GM21423 (cell line): ENCODE data around the gene SLC25A21.
"Not testable (repeated sequence)": the region's sequence is repeated elsewhere in the genome, so short reads cannot be mapped to it uniquely, and the experiment has no call there.

Experiments used
- ATAC-seq: cut with Tn5 transposase; IDR thresholded peaks from one replicate; pipeline ENCODE4 v1.9.1; 2021; ENCODE audit warnings: mild to moderate bottlenecking, moderate library complexity; ENCODE audit not compliant: unreplicated experiment

SLC25A21 gene

GRCh38 chr14:36726128-36726527 is 446.3 kb downstream of the SLC25A21 start:
- no peak for ATAC-seq

GRCh38 chr14:36724162-36724561 is 448.2 kb downstream of the SLC25A21 start:
- ATAC-seq: no peak

GRCh38 chr14:36723530-36723929 is 448.9 kb downstream of the SLC25A21 start:
- ATAC-seq: no peak

GRCh38 chr14:36721877-36722276 is 450.5 kb downstream of the SLC25A21 start:
- no peak for ATAC-seq

- ATAC-seq: no peak
Observed at GRCh38 chr14:36720657-36721056, 451.7 kb downstream of the SLC25A21 start.

- no peak for ATAC-seq
Observed at GRCh38 chr14:36719823-36720222, 452.6 kb downstream of the SLC25A21 start.

GRCh38 chr14:36718216-36718615 is 454.2 kb downstream of the SLC25A21 start:
- ATAC-seq: no peak

- no peak for ATAC-seq
Observed at GRCh38 chr14:36717363-36717762, 455.0 kb downstream of the SLC25A21 start.

GRCh38 chr14:36716614-36717184 is 455.7 kb downstream of the SLC25A21 start:
- no peak for ATAC-seq

GRCh38 chr14:36713960-36714703 is 458.3 kb downstream of the SLC25A21 start:
- no peak for ATAC-seq

GRCh38 chr14:36707570-36707969 is 464.8 kb downstream of the SLC25A21 start:
- no peak for ATAC-seq

GRCh38 chr14:36702474-36702873 is 469.9 kb downstream of the SLC25A21 start:
- ATAC-seq: no peak

- no peak for ATAC-seq
Observed at GRCh38 chr14:36701132-36701531, 471.3 kb downstream of the SLC25A21 start.

- no peak for ATAC-seq
Observed at GRCh38 chr14:36700651-36701050, 471.8 kb downstream of the SLC25A21 start.

GRCh38 chr14:36699420-36699819 is 473.0 kb downstream of the SLC25A21 start:
- not testable (repeated sequence) for ATAC-seq

- ATAC-seq: no peak
Observed at GRCh38 chr14:36690311-36691040, 481.9 kb downstream of the SLC25A21 start.

- no peak for ATAC-seq
Observed at GRCh38 chr14:36684946-36685345, 487.5 kb downstream of the SLC25A21 start.

GRCh38 chr14:36683083-36683724 is 489.2 kb downstream of the SLC25A21 start:
- no peak for ATAC-seq

- ATAC-seq: no peak
Observed at GRCh38 chr14:36682338-36682737, 490.1 kb downstream of the SLC25A21 start.

GRCh38 chr14:36676236-36676635 is 496.2 kb downstream of the SLC25A21 start:
- no peak for ATAC-seq

GRCh38 chr14:36675581-36675980 is 496.8 kb downstream of the SLC25A21 start:
- no peak for ATAC-seq
